ENCODE results near the gene CLDN16. TPM values are rescaled to one million over a fixed set of nuclear protein-coding genes. Genes with fewer than 3 reads are reported as not detected.

The CLDN16 gene
- total RNA-seq, 2 experiments from 2014 or later, result not detected

GRCh38 chr3:190346541-190346940 lies 41.4 kb upstream of the CLDN16 start:
- TF ChIP-seq CTCF (IDR thresholded peaks at IDR 0.05), result no peak
- CTCF ChIA-PET, result no interaction called here
- ATAC-seq (ENCODE audit: poor library complexity) (no peak), DNase-seq (no peak)
- H3K9me3 Mint-ChIP-seq, result peaks cover 2% of the 10 kb centered on the region
- Histone ChIP-seq H3K9me3 (ENCODE audit: control insufficient read depth in 1 of 2, insufficient read depth in 1 of 2, low read length in 2 of 2) (no peaks in the 10 kb centered on the region), H3K27me3 (ENCODE audit: control insufficient read depth in 1 of 2, insufficient read depth in 2 of 2, low read length in 2 of 2) (no peaks in the 10 kb centered on the region), H3K4me3 (ENCODE audit: low read length) (no peak overlapping the region), H3K4me1 (ENCODE audit: insufficient read depth, low read length) (no peaks in the 10 kb centered on the region), H3K27ac (ENCODE audit: low read depth in 1 of 2, low read length in 2 of 2) (no peak overlapping the region), H3K36me3 (ENCODE audit: insufficient read depth, low read length) (no peaks in the 10 kb centered on the region)
- peaks cover 23% of the 10 kb centered on the region for H3K27me3 Mint-ChIP-seq
- no peaks in the 10 kb centered on the region for H3K36me3 Mint-ChIP-seq (ENCODE audit: low read depth)
- POLR2A ChIA-PET, result no interaction called here
- no peak overlapping the region for H3K27ac Mint-ChIP-seq
- H3K4me3 Mint-ChIP-seq, result no peak overlapping the region
- intact Hi-C loops (cut with DNase I, micrococcal nuclease), result no loop called here
- no peaks in the 10 kb centered on the region for H3K4me1 Mint-ChIP-seq (ENCODE audit: low read depth)

- ChIA-PET POLR2A (no interaction called here), CTCF (interaction anchor here (0.7 to 1.0 kb wide), 2 partner anchors 10 to 341 kb away, joined by 3 to 4 read pairs; no protein-coding TSS in a partner anchor)
- peaks cover 2% of the 10 kb centered on the region for H3K9me3 Mint-ChIP-seq
- H3K4me1 Mint-ChIP-seq (ENCODE audit: low read depth), result no peaks in the 10 kb centered on the region
- no peaks in the 10 kb centered on the region for H3K4me1 ChIP-seq (ENCODE audit: insufficient read depth, low read length)
- H3K36me3 ChIP-seq (ENCODE audit: insufficient read depth, low read length), result no peaks in the 10 kb centered on the region
- DNase-seq (no peak), ATAC-seq (ENCODE audit: poor library complexity) (no peak)
- peaks cover 0 to under 1% of the 10 kb centered on the region in 2 experiments for H3K27me3 ChIP-seq (ENCODE audit: control insufficient read depth in 1 of 2, insufficient read depth in 2 of 2, low read length in 2 of 2)
- no peak overlapping the region for H3K4me3 ChIP-seq (ENCODE audit: low read length)
- no peak overlapping the region for H3K27ac Mint-ChIP-seq
- H3K36me3 Mint-ChIP-seq (ENCODE audit: low read depth), result no peaks in the 10 kb centered on the region
- H3K27ac ChIP-seq (ENCODE audit: low read depth in 1 of 2, low read length in 2 of 2), result no peak overlapping the region
- intact Hi-C loops (cut with DNase I, micrococcal nuclease), result no loop called here
- H3K27me3 Mint-ChIP-seq, result peaks cover 13% of the 10 kb centered on the region
- H3K4me3 Mint-ChIP-seq, result no peak overlapping the region
- no peaks in the 10 kb centered on the region for H3K9me3 ChIP-seq (ENCODE audit: control insufficient read depth in 1 of 2, insufficient read depth in 1 of 2, low read length in 2 of 2)
- TF ChIP-seq CTCF (IDR thresholded peaks at IDR 0.05), result no peak
These were observed 35.0 kb upstream of the CLDN16 start for GRCh38 chr3:190352861-190353457.

- no peak for DNase-seq
- POLR2A ChIA-PET, result no interaction called here
- CTCF ChIA-PET, result no interaction called here
- H3K27ac ChIP-seq (ENCODE audit: low read depth in 1 of 2, low read length in 2 of 2), result no peak overlapping the region
- no peaks in the 10 kb centered on the region for H3K4me1 ChIP-seq (ENCODE audit: insufficient read depth, low read length)
- no peaks in the 10 kb centered on the region for H3K4me1 Mint-ChIP-seq (ENCODE audit: low read depth)
- H3K9me3 Mint-ChIP-seq, result no peaks in the 10 kb centered on the region
- no peaks in the 10 kb centered on the region for H3K36me3 ChIP-seq (ENCODE audit: insufficient read depth, low read length)
- no peaks in the 10 kb centered on the region for H3K36me3 Mint-ChIP-seq (ENCODE audit: low read depth)
- intact Hi-C loops (cut with DNase I, micrococcal nuclease), result no loop called here
- no peak overlapping the region for H3K4me3 ChIP-seq (ENCODE audit: low read length)
- no peak overlapping the region for H3K4me3 Mint-ChIP-seq
- ATAC-seq (ENCODE audit: poor library complexity), result no peak
- H3K27ac Mint-ChIP-seq, result no peak overlapping the region
- peaks cover 5% of the 10 kb centered on the region for H3K27me3 Mint-ChIP-seq
- H3K9me3 ChIP-seq (ENCODE audit: control insufficient read depth in 1 of 2, insufficient read depth in 1 of 2, low read length in 2 of 2), result no peaks in the 10 kb centered on the region
- no peak for TF ChIP-seq CTCF (IDR thresholded peaks at IDR 0.05)
- peaks cover 0 to 5% of the 10 kb centered on the region in 2 experiments for H3K27me3 ChIP-seq (ENCODE audit: control insufficient read depth in 1 of 2, insufficient read depth in 2 of 2, low read length in 2 of 2)
These were observed 31.7 kb upstream of the CLDN16 start for GRCh38 chr3:190356246-190356645.
